Measurements from ENCODE around the gene PTCHD4.
A peak's percentile ranks its signal among the peaks of the same experiment; 100 is the strongest.
"Not testable (repeated sequence)": the region's sequence is repeated elsewhere in the genome, so short reads cannot be mapped to it uniquely, and the experiment has no call there.

Gene PTCHD4

GRCh38 chr6:48111143-48111506 lies at the start of gene PTCHD4:
PTCHD4 (minus strand) TSS chr6:48111197; CDS start chr6:48068957, 42,240 bp downstream.
- DNase-seq: no peak

DNA sequence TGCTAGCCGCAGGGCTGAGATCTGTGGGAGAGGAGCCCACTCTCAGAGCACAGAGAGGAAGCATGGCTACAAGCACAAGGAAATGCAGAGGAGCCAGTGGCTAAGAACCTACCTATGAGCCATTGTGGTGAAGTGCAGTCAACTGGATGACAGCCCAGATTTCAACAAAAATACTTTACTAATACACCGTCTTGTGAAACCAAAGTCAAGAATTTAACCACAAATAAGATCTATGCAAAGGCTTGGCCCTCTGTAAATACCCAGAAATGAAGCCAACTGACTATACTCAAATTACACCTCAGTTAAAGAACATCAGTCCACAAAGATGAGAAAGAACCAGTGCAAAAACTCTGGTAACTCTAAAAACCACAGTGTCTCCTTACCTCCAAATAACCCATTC lies 40.1 kb upstream of the PTCHD4 start:
- no peak for DNase-seq

- no peak for DNase-seq
Observed at GRCh38 chr6:48150701-48151100, 39.7 kb upstream of the PTCHD4 start.

- no peak for DNase-seq
Observed at GRCh38 chr6:48147051-48147450, 36.1 kb upstream of the PTCHD4 start.

- DNase-seq: no peak
Observed at GRCh38 chr6:48144021-48144420, 33.0 kb upstream of the PTCHD4 start.

GRCh38 chr6:48141975-48142374 lies 31.0 kb upstream of the PTCHD4 start:
- DNase-seq: no peak

- DNase-seq: no peak
Observed at GRCh38 chr6:48139818-48140614, 29.0 kb upstream of the PTCHD4 start.

- no peak for DNase-seq
Observed at GRCh38 chr6:48136856-48137255, 25.9 kb upstream of the PTCHD4 start.

- no peak for DNase-seq
Observed at GRCh38 chr6:48135323-48136084, 24.5 kb upstream of the PTCHD4 start.

DNA sequence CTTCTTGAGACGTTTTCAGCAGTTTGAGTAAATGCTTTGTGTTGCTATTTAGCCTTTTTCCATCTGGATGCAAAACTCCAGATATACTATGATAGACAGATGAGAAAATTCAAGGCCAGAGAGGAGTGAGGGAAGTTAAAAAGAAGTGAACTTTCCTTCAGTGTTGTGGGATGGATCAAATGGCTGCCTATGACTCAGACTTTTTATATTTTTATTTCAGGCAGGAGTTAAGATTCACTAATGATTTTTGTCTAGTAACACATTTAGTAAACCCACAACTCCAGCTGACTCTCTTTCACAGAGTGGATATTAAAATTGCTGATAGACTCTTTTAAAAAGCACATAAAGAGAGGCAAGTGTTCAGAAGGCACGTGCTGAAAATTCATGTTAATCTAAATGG lies 23.2 kb upstream of the PTCHD4 start:
- no peak for DNase-seq

DNA sequence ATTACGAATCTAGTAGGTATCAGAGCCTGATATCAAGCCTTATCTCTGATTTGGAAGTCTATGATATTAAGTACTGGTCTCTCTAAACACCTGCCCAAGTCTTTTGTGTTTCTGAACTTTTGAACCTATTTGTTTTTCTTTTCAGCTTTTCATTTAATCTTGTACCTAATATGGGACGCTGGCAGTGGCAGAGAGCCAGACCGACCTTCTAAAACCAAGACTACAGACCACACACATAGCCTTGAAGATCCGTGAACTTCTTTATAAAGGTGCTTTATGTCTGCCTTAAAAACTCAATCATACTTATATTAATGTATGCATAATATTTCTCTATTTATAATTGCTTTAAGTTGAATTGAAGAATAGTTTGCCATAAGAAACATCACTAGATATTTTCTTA lies 12.6 kb upstream of the PTCHD4 start:
- DNase-seq: no peak

- not testable (repeated sequence) for DNase-seq
Observed at GRCh38 chr6:48121983-48122749, 11.2 kb upstream of the PTCHD4 start.

- no peak for DNase-seq
Observed at GRCh38 chr6:48116699-48117645, 6.0 kb upstream of the PTCHD4 start.

DNA sequence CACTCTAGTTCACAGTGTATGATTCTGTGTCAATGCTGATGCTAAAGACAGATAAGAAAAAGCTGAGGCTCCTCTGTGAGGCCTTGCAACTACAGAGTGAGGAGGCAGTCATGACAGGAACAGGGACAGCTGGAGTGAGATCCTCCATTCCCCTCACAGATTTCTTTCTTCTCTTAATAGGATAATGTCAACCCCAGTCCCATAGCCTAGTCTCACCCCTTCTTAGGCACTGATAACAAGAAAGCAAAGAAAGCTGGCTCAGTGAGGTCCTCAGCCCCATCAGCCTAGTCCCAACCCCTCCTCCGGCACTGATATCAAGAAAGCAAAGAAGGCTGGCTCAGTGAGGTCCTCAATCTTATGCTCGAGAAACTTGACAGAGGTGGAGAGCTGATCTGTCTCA lies 2.1 kb upstream of the PTCHD4 start:
- no peak for DNase-seq

GRCh38 chr6:48111575-48111974 lies 578 bp upstream of the PTCHD4 start:
- no peak for DNase-seq

DNA sequence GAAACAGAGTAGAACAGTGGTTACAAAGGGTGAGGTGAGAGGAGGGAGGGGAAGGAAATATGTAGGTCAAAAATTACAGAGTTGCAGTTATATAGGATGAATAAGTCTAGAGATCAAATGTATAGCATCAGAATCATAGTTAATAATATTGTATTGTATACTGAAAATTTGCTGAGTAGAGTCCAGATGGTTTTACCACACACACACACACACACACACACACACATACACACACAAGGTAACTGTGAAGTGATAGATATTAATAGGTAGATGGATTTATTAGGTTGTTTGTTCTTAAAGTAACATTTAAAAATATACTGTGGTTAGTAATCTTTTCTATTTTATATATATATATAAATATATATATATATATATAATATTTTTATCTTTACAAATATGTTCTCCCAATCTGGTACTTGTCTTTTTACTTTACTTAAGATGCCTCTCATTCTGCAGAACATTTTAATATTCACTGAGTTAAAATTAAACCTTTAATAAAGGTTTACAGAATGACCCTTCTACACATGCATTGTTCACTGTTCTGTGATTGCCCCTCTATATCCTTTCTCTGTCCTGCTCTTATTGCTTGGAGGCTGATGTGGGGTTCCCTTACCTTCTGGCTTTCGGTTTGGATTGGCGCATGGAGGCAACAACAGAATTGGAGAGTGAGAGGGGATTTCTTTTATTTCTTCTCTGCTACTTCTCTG lies 408 bp downstream of the PTCHD4 start:
- no peak for DNase-seq

- DNase-seq: no peak
Observed at GRCh38 chr6:48109944-48110343, 1.1 kb downstream of the PTCHD4 start.

DNA sequence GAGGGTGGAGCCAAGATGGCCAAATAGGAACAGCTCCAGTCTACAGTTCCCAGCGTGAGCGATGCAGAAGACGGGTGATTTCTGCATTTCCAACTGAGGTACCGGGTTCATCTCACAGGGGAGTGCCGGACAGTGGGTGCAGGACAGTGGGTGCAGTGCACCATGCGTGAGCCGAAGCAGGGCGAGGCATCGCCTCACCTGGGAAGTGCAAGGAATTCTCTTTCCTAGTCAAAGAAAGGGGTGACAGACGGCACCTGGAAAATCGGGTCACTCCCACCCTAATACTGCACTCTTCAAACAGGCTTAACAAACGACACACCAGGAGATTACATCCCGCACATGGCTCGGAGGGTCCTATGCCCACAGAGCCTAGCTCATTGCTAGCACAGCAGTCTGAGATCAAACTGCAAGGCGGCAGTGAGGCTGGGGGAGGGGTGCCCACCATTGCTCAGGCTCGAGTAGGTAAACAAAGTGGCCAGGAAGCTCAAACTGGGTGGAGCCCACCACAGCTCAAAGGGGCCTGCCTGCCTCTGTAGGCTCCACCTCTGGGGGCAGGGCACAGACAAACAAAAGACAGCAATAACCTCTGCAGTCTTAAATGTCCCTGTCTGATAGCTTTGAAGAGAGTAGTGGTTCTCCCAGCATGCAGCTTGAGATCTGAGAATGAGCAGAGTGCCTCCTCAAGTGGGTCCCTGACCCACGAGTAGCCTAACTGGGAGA lies 8.4 kb downstream of the PTCHD4 start:
- not testable (repeated sequence) for DNase-seq

GRCh38 chr6:48101290-48101689 lies 9.7 kb downstream of the PTCHD4 start:
- DNase-seq: peak in 1 of 2 experiments; percentile 4

DNA sequence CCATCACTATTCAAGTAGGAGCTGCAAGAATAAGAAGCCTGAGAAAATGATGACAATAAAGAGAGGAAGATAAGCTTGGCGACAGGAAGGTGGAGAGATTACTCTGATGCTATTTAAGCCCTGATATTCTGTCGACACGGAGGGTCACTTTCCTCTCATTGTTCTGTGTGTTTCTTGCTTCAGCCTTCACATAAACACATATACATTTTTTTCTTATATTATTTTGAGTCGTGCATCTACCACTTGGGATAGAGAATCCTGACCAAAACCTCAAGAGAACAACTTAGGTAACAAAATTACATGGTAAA lies 10.5 kb downstream of the PTCHD4 start:
- no peak for DNase-seq
